Transverse colon (tissue), 4 donors: Measurements from ENCODE around the gene SLC7A14.

Experiments used
- CTCF ChIP-seq, 5 experiments: fragments of 200-600 bp in 3 of 5; fragments of 450-650 bp in 2 of 5; sonication (generic) in 3 of 5; IDR thresholded peaks; 1 replicate in 2 of 5; 2 replicates in 3 of 5; pipeline ENCODE4 v1.5.1; 2016 to 2017; ENCODE audit warnings: antibody characterized with exemption in 5 of 5, inconsistent platforms in 3 of 5, mild to moderate bottlenecking in 2 of 5, moderate library complexity in 1 of 5
- POLR2A ChIP-seq: fragments of 450-650 bp; IDR thresholded peaks from one replicate; pipeline ENCODE4 v1.6.1; 2016; ENCODE audit warnings: antibody characterized with exemption, mild to moderate bottlenecking, moderate library complexity
- POLR2AphosphoS5 ChIP-seq, 3 donors: sonication (generic); formaldehyde crosslinking; IDR thresholded peaks; one replicate each; pipeline ENCODE4 v1.6.1; 2016; ENCODE audit warnings: antibody characterized with exemption in 3 of 3

- TF ChIP-seq POLR2AphosphoS5 (IDR thresholded peaks at IDR 0.05) (no peak), CTCF (IDR thresholded peaks at IDR 0.05) (no peak), POLR2A (no peak)
Measured at GRCh38 chr3:170485294-170485693, 100.6 kb downstream of the SLC7A14 start.
